LNCaP clone FGC (cell line): ENCODE data around the gene DYSF.

Experiments used
- DNase-seq: peaks from one replicate; pipeline ENCODE4 v3.0.0-alpha.2; 2011; ENCODE audit warnings: low read depth
- H3K4me3 ChIP-seq: 2 replicates; pipeline ENCODE4 v1.5.1; 2011; ENCODE audit warnings: mild to moderate bottlenecking, low read depth, low read length, control low read depth
- TF ChIP-seq, protein P1 (sequence below): IDR thresholded peaks from 2 replicates; pipeline ENCODE4 v1.5.1; 2012; ENCODE audit warnings: mild to moderate bottlenecking; ENCODE audit not compliant: control insufficient read depth, insufficient read depth; ENCODE audit errors: extremely low read depth

Gene DYSF

DNA sequence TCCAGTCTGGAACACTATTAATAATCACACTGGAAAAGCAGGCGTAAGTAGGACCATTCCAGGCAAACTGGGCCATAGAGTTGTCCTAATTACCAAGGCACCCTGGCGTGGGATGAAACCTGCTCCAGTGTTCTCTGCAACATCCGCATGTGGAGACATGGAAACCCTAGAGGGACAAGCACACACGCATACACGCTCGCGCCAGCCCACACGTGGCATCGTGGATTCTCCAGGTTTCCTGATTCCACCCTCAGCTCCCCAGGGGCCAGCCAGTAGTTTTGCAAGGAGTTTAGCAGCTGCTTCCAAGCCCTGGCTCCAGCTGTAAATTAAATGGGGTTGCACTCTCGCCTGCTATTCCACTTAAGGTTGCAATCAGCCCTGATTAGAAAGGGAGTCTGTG, 127.7 kb downstream of the DYSF start:
- TF ChIP-seq, protein P1, sequence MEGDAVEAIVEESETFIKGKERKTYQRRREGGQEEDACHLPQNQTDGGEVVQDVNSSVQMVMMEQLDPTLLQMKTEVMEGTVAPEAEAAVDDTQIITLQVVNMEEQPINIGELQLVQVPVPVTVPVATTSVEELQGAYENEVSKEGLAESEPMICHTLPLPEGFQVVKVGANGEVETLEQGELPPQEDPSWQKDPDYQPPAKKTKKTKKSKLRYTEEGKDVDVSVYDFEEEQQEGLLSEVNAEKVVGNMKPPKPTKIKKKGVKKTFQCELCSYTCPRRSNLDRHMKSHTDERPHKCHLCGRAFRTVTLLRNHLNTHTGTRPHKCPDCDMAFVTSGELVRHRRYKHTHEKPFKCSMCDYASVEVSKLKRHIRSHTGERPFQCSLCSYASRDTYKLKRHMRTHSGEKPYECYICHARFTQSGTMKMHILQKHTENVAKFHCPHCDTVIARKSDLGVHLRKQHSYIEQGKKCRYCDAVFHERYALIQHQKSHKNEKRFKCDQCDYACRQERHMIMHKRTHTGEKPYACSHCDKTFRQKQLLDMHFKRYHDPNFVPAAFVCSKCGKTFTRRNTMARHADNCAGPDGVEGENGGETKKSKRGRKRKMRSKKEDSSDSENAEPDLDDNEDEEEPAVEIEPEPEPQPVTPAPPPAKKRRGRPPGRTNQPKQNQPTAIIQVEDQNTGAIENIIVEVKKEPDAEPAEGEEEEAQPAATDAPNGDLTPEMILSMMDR, result no peak

GRCh38 chr2:71583876-71584275, 130.5 kb downstream of the DYSF start:
- TF ChIP-seq, protein P1, result no peak
- DNase-seq, result no peak
- H3K4me3 ChIP-seq, result no peak overlapping the region

More for the DNA sequence above, 127.7 kb downstream of the DYSF start:
- no peak overlapping the region for H3K4me3 ChIP-seq
- DNase-seq, result no peak

- no peak overlapping the region for H3K4me3 ChIP-seq
- DNase-seq, result no peak
- TF ChIP-seq, protein P1, result no peak
These were observed 133.1 kb downstream of the DYSF start for GRCh38 chr2:71586471-71586870.

GRCh38 chr2:71587509-71588073, 134.2 kb downstream of the DYSF start:
- no peak overlapping the region for H3K4me3 ChIP-seq
- no peak for DNase-seq
- TF ChIP-seq, protein P1, result no peak

DNA sequence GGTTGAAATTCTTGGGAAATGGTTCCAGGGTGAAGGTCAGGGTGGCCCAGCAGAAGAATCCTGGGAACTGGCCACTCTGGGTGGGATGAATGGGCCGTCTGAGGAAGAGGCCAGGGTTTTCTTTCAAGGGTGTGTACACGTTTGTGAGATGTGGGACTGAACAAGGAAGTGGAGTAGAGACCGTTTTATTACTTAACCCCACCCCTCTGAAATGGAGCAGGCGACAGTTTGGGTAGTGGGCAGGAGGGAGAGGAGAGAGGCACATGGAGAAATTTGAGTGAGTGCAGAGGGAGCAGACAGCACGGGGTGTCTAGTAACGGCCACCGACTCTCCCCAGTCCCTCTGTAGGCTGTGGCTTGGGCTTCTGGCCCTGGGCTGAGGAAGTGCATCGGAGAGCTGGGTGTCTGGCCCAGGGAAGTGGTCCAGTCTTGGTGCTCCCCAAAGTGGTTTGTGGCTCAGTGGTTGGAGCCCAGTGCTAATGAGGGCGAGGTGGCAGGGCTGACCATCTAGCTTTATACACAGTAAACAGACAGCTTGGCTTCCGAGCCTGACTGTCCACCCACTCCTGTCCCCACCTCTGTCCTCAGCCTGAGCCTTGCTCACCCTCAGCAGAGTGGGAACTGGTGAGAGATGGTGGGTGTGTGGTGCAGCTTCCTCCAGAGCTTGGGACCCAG, 135.3 kb downstream of the DYSF start:
- TF ChIP-seq, protein P1, result no peak
- no peak for DNase-seq
- H3K4me3 ChIP-seq, result no peak overlapping the region

GRCh38 chr2:71589763-71590162, 136.4 kb downstream of the DYSF start:
- H3K4me3 ChIP-seq, result no peak overlapping the region
- DNase-seq, result no peak
- TF ChIP-seq, protein P1, result no peak

DNA sequence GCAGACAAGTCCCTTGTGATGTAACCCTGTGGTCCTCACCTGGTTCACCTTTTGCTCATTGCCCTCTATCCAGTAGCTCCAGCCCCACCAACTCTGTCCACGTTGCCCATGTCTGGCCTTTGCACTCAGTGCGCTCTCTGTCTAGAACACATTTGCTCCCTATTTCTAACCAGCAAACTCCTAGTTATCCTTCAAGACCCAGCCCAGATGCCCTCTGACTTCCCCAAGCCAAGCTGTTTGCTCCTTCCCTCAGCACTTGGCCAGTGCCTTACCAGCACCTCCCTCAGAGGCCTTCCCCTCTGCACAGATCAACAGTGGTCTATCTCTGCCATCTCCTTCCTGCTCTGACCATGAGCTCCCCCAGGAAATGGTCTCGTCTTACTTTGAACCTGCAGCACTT, 137.7 kb downstream of the DYSF start:
- no peak overlapping the region for H3K4me3 ChIP-seq
- TF ChIP-seq, protein P1, result no peak
- DNase-seq, result no peak
